ENCODE measurements around the gene POLR3E.

Gene POLR3E

DNA sequence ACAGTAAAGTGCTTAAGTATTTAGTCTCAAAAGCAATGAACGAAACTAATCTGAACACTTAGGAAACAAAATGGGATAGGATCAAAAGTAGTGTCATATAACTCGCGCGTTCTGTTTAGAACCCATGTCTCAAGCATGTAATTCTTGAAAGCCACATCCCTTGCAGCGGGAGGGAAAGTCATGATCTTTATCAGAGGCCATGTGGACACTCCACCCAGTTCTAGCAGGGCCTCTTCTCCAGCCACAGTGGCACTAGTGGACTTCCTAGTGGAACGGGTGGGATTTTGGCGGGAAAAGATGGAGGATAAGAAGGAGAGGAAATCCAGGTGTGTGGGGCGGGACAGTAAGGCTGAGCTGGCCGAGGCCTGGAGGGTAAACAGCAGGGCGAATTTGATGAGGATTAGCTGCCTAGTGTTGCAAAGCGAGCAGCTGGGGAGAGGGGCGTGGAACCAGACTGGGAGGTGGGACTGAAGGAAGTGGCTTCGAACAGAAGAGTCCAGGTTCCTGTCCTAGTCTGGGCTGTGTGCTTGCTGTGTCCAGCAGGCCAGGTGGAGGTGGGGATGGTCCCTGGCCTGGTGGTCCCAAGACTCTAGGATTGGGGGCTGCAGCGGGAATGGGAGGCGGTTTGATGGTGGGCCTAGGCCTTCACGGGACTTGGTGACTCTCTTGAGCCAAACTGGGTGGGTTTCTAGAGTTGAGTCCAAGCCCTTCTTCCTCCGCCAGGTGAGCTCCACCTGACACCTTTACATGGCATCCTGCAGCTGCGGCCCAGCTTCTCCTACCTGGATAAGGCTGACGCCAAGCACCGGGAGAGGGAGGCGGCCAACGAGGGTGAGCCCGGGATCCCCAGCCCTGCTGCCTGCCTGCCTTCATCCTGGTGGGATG is 15.9 kb downstream of the POLR3E start:
- no peak for DNase-seq (ENCODE audit: low read depth, low spot score)
- no peak overlapping the region for H3K4me3 ChIP-seq (ENCODE audit: low read length)

- no peak for DNase-seq (ENCODE audit: low read depth, low spot score)
- no peak overlapping the region for H3K4me3 ChIP-seq (ENCODE audit: low read length)
Measured at GRCh38 chr16:22313876-22314470, 16.8 kb downstream of the POLR3E start.

DNA sequence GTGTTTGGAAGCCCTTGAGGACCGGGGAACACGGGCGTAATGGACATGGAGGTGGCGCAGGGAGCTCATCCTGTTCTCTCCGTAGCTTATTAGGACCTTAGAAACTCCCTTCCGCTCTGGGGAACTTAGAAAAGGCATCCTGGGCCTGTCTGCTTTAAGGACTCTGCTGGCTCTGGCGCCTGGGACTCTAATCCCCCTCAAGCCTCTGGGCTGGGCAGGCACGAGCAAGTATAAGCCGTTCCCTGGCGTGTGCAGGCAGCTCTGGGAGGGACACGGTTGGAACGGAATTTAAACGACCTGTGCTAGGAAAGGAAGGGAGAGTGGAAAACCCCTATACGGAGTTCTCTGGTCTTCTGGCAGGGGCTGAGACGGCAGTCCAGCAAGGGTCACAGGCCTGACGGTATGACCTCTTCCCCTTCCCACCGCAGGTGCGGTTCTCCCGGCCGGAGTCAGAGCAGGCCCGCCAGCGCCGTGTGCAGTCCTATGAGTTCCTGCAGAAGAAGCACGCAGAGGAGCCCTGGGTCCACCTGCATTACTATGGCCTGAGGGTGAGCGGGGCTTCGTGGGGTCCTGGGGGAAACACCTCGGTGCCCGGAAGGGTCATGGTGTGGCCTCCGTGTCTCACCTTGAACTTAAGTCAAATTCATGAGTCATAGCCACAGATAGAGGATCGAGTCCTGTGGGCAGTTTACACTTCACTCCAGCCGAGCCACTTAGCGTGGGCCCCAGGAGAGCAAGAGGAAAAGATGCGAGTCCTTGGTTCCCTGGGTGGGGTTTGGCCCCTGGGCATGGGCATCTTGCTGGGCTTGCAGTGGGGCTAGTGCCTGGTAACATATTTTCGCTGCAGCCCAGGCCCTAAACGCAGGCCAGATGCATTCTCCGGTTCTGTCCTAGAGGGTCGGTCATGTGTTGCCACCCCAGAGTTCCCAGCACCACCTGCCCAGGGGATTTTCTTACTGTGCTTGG is 17.7 kb downstream of the POLR3E start:
- DNase-seq (ENCODE audit: low read depth, low spot score): no peak
- H3K4me3 ChIP-seq (ENCODE audit: low read length): no peak overlapping the region

- H3K4me3 ChIP-seq (ENCODE audit: low read length): no peak overlapping the region
- no peak for DNase-seq (ENCODE audit: low read depth, low spot score)
Measured at GRCh38 chr16:22315979-22316378, 18.8 kb downstream of the POLR3E start.

DNA sequence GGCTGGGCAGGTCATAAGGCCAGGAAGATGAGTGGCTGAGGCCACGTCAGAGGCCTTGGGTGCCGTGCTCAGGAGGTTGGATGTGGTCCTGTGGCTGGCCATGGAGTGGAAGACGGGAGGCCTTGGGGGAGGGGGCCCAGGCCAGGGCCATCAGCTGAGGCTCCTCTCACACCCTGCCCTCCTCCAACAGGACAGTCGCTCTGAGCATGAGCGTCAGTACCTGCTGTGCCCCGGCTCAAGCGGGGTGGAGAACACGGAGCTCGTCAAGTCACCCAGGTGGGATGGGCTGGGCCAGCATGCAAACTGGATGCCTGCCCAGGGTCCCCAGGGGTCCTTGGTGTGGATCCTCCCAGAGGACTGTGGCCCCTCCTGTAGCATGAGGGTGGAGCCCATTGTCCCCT is 19.2 kb downstream of the POLR3E start:
- no peak overlapping the region for H3K4me3 ChIP-seq (ENCODE audit: low read length)
- no peak for DNase-seq (ENCODE audit: low read depth, low spot score)

- H3K4me3 ChIP-seq (ENCODE audit: low read length): no peak overlapping the region
- DNase-seq (ENCODE audit: low read depth, low spot score): no peak
Measured at GRCh38 chr16:22317001-22317530, 19.9 kb downstream of the POLR3E start.

- no peak overlapping the region for H3K4me3 ChIP-seq (ENCODE audit: low read length)
- no peak for DNase-seq (ENCODE audit: low read depth, low spot score)
Measured at GRCh38 chr16:22317625-22318024, 20.4 kb downstream of the POLR3E start.

DNA sequence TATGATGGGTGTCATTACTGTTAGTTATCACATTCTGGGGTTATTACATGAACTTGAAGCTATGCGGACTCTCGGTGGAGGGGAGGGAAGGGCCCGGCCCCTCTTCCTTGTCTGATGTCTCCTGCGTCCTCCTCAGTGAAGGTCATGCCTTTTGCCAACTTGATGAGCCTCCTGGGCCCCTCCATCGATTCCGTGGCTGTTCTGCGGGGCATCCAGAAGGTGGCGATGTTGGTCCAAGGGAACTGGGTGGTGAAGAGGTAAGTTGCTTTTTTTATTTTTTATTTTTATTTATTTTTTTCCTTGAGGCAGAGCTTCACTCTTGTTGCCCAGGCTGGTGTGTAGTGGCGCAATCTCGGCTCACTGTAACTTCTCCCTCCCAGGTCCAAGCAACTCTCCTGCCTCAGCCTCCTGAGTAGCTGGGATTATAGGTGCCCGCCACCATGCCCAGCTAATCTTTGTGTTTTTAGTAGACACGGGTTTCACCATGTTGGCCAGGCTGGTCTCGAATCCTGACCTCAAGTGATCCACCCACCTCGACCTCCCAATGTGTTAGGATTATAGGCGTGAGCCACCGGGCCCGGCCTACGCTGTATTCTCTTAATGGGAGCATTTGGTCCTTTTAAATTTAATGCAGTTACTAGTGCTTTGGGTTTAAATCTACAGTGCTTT is 21.6 kb downstream of the POLR3E start:
- no peak for DNase-seq (ENCODE audit: low read depth, low spot score)
- no peak overlapping the region for H3K4me3 ChIP-seq (ENCODE audit: low read length)

DNA sequence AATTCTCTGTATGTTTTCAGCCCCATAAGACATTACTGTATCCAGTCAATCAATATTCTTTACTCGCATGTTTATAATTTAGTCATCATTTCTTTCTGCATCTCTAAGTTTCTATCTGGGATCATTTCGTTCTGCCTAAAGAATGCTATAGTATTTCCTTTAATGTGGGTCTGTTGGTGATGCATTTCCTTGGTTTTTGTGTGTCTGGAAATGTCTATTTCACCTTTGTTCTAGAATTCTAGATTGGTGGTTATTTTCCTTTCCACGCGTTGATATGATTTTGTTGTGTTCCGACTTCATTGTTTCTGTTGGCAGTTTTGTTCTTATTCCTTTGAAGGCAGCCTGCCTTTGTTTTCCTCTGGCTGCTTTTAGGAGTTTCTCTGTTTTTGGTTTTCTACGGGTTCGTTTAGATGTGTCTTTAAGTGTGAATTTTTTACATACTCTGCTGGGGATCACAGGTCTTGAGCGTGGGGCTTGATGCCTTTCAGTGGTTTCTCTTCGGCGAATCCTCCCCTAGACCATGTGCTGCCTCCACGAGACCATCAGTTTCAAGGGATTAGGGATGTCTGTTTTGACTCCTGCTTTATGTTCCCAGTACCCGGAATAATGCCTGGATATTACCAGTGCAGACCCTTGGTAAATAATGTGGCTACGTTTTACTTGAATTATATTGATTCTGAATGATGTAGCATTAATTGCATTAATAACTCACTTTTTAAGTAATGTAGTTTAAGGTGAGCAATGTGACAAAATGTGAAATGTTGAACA is 23.5 kb downstream of the POLR3E start:
- H3K4me3 ChIP-seq (ENCODE audit: low read length): no peak overlapping the region
- DNase-seq (ENCODE audit: low read depth, low spot score): no peak

- peak; percentile 58 for DNase-seq (ENCODE audit: low read depth, low spot score)
Measured at GRCh38 chr16:22321340-22322001, 24.3 kb downstream of the POLR3E start.

GRCh38 chr16:22322021-22322471 is 24.8 kb downstream of the POLR3E start:
- DNase-seq (ENCODE audit: low read depth, low spot score): no peak

More at GRCh38 chr16:22321340-22322001, 24.3 kb downstream of the POLR3E start:
- H3K4me3 ChIP-seq (ENCODE audit: low read length): no peak overlapping the region

DNA sequence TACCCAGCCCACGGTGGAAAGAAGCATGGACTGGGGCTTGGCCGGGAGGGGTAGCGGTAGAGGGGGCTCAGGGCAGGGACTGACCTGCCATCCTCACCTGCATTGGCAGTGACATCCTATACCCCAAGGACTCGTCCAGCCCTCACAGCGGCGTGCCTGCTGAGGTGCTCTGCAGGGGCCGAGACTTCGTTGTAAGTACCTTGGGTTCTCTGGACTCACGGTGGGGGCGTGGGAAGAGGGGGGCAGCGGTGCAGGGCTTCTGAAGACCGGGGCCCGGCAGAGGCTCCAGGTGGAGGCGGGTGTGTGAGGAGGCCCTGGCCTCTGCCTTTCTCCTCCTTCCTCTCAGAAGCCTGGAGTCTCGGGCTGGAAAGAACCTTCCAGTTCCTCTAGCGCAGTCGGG is 25.5 kb downstream of the POLR3E start:
- DNase-seq (ENCODE audit: low read depth, low spot score): no peak
- H3K4me3 ChIP-seq (ENCODE audit: low read length): no peak overlapping the region

More at GRCh38 chr16:22322021-22322471, 24.8 kb downstream of the POLR3E start:
- H3K4me3 ChIP-seq (ENCODE audit: low read length): no peak overlapping the region

- no peak for DNase-seq (ENCODE audit: low read depth, low spot score)
- no peak overlapping the region for H3K4me3 ChIP-seq (ENCODE audit: low read length)
Measured at GRCh38 chr16:22323173-22323958, 26.2 kb downstream of the POLR3E start.

DNA sequence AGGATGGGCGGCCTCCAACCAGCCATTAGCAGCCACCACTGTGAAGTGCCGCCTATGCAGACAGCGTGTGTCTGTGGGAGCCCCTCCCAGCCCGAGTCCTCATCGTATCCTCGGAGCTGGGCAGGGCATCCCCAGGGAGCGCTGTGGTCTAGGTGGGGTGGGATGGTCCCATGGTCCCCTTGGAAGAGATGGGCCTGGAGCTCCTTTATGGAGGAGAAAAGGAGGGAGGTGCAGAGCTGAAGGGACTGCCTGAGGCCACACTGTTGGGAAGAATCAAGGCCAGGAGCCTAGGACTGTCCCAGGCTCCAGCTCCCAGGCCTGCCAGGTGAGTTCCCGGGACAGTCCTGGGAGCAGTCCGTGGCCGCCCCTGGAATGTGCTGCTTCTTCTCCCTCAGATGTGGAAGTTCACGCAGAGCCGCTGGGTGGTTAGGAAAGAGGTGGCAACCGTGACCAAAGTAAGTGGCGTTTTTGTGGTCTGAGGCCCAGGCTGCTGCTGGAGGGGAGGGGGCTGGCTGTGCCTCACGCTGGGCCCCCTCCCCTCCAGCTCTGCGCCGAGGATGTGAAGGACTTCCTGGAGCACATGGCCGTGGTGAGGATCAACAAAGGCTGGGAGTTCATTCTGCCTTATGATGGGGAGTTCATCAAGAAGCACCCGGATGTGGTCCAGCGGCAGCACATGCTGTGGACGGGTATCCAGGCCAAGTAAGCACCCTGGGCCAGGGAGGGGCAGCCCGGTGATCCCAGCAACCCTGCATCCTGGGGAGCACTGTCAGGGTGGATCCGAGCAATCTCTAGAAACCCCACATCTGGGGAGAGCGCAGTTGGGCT is 27.0 kb downstream of the POLR3E start:
- DNase-seq (ENCODE audit: low read depth, low spot score): no peak

DNA sequence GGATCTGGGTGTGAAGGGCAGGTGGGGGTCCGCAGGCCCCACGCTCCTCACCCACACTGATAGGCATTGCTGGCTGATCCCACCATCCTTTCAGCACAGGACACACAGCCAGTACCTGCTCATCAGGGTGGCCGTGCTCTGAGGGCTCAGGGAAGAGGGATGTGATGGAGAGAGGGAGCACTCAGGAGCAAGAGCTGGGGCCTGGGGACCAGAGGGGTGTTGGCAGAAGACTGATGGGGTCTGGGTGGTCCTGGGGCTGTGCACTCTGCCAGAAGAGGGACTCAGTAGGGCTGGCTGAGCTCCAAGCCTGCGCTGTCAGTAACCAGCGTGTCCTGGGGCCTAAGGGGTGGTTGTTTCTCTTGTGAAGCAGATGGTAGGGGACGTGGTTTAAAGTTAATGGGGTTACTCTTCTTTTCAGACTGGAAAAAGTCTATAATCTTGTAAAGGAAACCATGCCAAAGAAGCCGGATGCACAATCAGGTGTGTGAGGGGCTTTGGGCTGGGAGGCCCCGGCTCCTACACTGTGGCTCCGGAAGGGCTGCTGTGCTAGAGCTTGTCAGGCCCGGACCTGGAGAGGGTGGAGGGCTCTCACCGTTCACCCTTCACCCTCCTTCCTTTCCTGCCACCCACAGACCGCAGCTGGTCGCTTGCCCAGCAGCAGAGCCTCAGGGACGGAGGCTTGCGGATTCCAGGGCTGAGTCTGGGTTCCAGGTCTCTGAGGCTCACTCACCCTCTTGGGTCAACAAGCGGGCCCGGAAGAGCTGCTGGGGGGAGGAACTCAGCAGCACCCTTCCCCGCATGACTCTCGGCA is 27.8 kb downstream of the POLR3E start:
- H3K4me3 ChIP-seq (ENCODE audit: low read length): no peak overlapping the region
- DNase-seq (ENCODE audit: low read depth, low spot score): no peak

More for the DNA sequence above, 27.0 kb downstream of the POLR3E start:
- no peak overlapping the region for H3K4me3 ChIP-seq (ENCODE audit: low read length)

Measured in Jurkat, Clone E6-1 (cell line).